ENCODE measurements around the gene RGS9.

DNA sequence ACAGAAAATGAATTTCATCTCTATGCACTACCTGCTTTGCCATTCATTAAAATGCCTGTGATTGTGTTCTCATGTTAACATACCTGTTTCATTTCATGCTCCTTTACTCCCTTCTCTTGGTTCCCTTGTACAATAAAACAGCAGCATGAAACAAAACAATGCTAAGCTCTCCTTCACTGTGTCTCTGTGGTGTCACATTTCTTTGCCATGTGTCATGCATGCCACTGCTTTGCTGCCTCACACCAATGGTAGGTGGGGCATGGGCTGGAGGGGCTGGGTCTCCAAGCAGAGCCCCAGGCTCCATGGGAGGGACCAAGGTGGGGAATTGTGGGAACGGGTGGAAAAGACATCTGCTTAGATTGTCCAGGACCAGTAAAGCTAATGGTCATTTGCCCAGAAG lies 83.6 kb downstream of the RGS9 start:
- TF ChIP-seq POLR2AphosphoS5 (IDR thresholded peaks at IDR 0.05), result no peak
- TF ChIP-seq EP300 (IDR thresholded peaks at IDR 0.05), result no peak
- TF ChIP-seq POLR2A (IDR thresholded peaks at IDR 0.05), result no peak
